Bronchus fibroblast of lung (primary cell): ENCODE results near the gene MPL. TPM values are rescaled to one million over a fixed set of nuclear protein-coding genes. Genes with fewer than 3 reads are reported as not detected.

Experiments
- total RNA-seq: library from RNA; depleted of rRNA; stranded (reverse); fragments of >200 nt; gene quantifications from 2 replicates; pipeline ENCODE4 v1.2.3, GENCODE V29; 2015

The MPL gene
- total RNA-seq: under 0.01 TPM in 1 of 2 replicates, not detected in the other

GRCh38 chr1:43337588-43337987 is at the start of gene MPL:
Gene MPL (plus strand): TSS chr1:43337818. CDS start chr1:43337849, 31 bp downstream.

GRCh38 chr1:43300378-43301094 is 37.1 kb upstream of the MPL start, which contains the start of gene TIE1:
Gene TIE1 (plus strand): TSS chr1:43300982. CDS start chr1:43301072, 90 bp downstream.

GRCh38 chr1:43358746-43359693 is 21.4 kb downstream of the MPL start, which contains the start of gene CDC20:
Gene CDC20 (plus strand): TSS chr1:43358981. CDS start chr1:43359216, 235 bp downstream.

GRCh38 chr1:43367904-43368645 is 30.5 kb downstream of the MPL start, which contains the start of gene ELOVL1:
Gene ELOVL1 (minus strand): TSS chr1:43368011. CDS start chr1:43365609, 2,402 bp downstream.

GRCh38 chr1:43389326-43390313 is 52.0 kb downstream of the MPL start, which contains the start of the genes MED8 and SZT2:
Gene MED8 (minus strand): TSS chr1:43389800. CDS start chr1:43389764, 36 bp downstream.
Gene SZT2 (plus strand): TSS chr1:43389899. CDS start chr1:43389969, 70 bp downstream.

Other genes with a start within 250 kb of the MPL start
- gene EBNA1BP2, start 165.5 kb upstream of the MPL start, total RNA-seq: 145 and 149 TPM in 2 replicates
- gene CFAP57, start 165.5 kb upstream of the MPL start, total RNA-seq: 0.15 TPM in 1 of 2 replicates, not detected in the other
- not detected in 2 replicates for gene TMEM125, start 67.8 kb upstream of the MPL start, total RNA-seq
- gene C1orf210, start 52.2 kb upstream of the MPL start, total RNA-seq: not detected in 2 replicates
- gene TIE1, start 36.8 kb upstream of the MPL start, total RNA-seq: 0.34 and 1.2 TPM in 2 replicates
- 183 and 220 TPM in 2 replicates for gene CDC20, start 21.2 kb downstream of the MPL start, total RNA-seq
- gene ELOVL1, start 30.2 kb downstream of the MPL start, total RNA-seq: 107 and 116 TPM in 2 replicates
- gene MED8, start 52.0 kb downstream of the MPL start, total RNA-seq: 71.8 and 72.6 TPM in 2 replicates
- gene SZT2, start 52.1 kb downstream of the MPL start, total RNA-seq: 9.8 and 12.3 TPM in 2 replicates
- 63.2 and 71.1 TPM in 2 replicates for gene HYI, start 116.1 kb downstream of the MPL start, total RNA-seq
- 54.3 and 56.8 TPM in 2 replicates for gene PTPRF, start 193.1 kb downstream of the MPL start, total RNA-seq